Panc1 (cell line): Measurements from ENCODE around the gene FAM186B. TPM values are rescaled to one million over a fixed set of nuclear protein-coding genes. Genes with fewer than 3 reads are reported as not detected.
A peak's percentile ranks its signal among the peaks of the same experiment; 100 is the strongest.
"Not testable (repeated sequence)": the region's sequence is repeated elsewhere in the genome, so short reads cannot be mapped to it uniquely, and the experiment has no call there.

Source experiments
- ATAC-seq: fragments of 200-7000 bp; cut with Tn5 transposase; 2 replicates; pipeline ENCODE4 v1.9.1; 2020; ENCODE audit warnings: mild to moderate bottlenecking, moderate library complexity
- BruUV-seq: library from RNA; stranded (reverse); fragments of 400-500 nt; replicated peaks from 2 replicates; lab custom pipeline; 2021; lab: Mats Ljungman, UMichigan
- CTCF ChIA-PET: fragments of 300-600 bp; sonication (Branson Sonifier 250); formaldehyde crosslinking; loops from one replicate; lab custom pipeline; 2022; ENCODE audit warnings: antibody characterized with exemption; lab: Charles Lee
- POLR2A ChIA-PET: fragments of 300-600 bp; sonication (Branson Sonifier 250); formaldehyde crosslinking; loops from one replicate; lab custom pipeline; 2022; ENCODE audit warnings: antibody characterized with exemption; lab: Charles Lee
- DNase-seq: peaks from one replicate; pipeline ENCODE4 v3.0.0-alpha.2; 2010; ENCODE audit warnings: low read depth, low spot score
- H3K27ac ChIP-seq: 2 replicates; pipeline ENCODE4 v1.5.1; 2011; ENCODE audit warnings: mild to moderate bottlenecking, low read length, inconsistent platforms
- H3K27me3 ChIP-seq: fragments of 200-500 bp; sonication (Bioruptor generic); 2 replicates; pipeline ENCODE4 v1.6.0; 2014; ENCODE audit warnings: low read length, inconsistent platforms; ENCODE audit not compliant: control insufficient read depth, insufficient read depth
- H3K36me3 ChIP-seq: fragments of 200-500 bp; sonication (Bioruptor generic); 2 replicates; pipeline ENCODE4 v1.5.1; 2014; ENCODE audit warnings: inconsistent platforms, mild to moderate bottlenecking, low read length, moderate library complexity; ENCODE audit not compliant: control insufficient read depth, insufficient read depth
- H3K4me1 ChIP-seq: 2 replicates; pipeline ENCODE4 v1.5.1; 2011; ENCODE audit warnings: inconsistent platforms, mild to moderate bottlenecking, low read length, moderate library complexity; ENCODE audit not compliant: control insufficient read depth, insufficient read depth
- H3K4me3 ChIP-seq, 2 experiments: 2 replicates each; pipeline ENCODE4 v1.5.1; 2011 to 2012; ENCODE audit warnings: low read depth in 2 of 2, low read length in 2 of 2, mild to moderate bottlenecking in 2 of 2, inconsistent platforms in 1 of 2, moderate library complexity in 1 of 2
- H3K9me3 ChIP-seq: fragments of 200-500 bp; sonication (Bioruptor generic); 2 replicates; pipeline ENCODE4 v1.5.1; 2014; ENCODE audit warnings: low read depth, mild to moderate bottlenecking, inconsistent platforms, low read length, moderate library complexity; ENCODE audit not compliant: control insufficient read depth, insufficient read depth
- POLR2AphosphoS5 ChIP-seq: IDR thresholded peaks from 2 replicates; pipeline ENCODE4 v1.6.1; 2012; ENCODE audit warnings: mild to moderate bottlenecking, low read depth, low read length, moderate library complexity
- REST ChIP-seq, 2 experiments: IDR thresholded peaks; 2 replicates each; pipeline ENCODE4 v1.6.1; 2011 to 2012; ENCODE audit warnings: low read depth in 2 of 2, control low read depth in 1 of 2, low read length in 1 of 2, mild to moderate bottlenecking in 1 of 2, moderate library complexity in 1 of 2; ENCODE audit not compliant: insufficient read depth in 1 of 2
- SIN3A ChIP-seq: IDR thresholded peaks from 2 replicates; pipeline ENCODE4 v1.6.1; 2012; ENCODE audit warnings: low read depth, mild to moderate bottlenecking, low read length, moderate library complexity, borderline replicate concordance; ENCODE audit not compliant: insufficient read depth
- TCF7L2 ChIP-seq: IDR thresholded peaks from 2 replicates; pipeline ENCODE4 v1.6.1; 2011; ENCODE audit warnings: mild to moderate bottlenecking, low read depth, low read length, inconsistent platforms
- in situ Hi-C: cut with HindIII; loops from 2 replicates; pipeline ENCODE4 v1.10.0; 2016; ENCODE audit warnings: low sequenced_read_pairs, low pct_unique_long_range_greater_than_20kb
- intact Hi-C: fragments of 100-400 bp; cut with micrococcal nuclease; formaldehyde crosslinking; loops from one replicate; pipeline ENCODE4 v1.10.0; 2022; ENCODE audit not compliant: unreplicated experiment
- total RNA-seq: library from RNA; stranded (reverse); gene quantifications from one replicate; pipeline ENCODE4 v1.2.1, GENCODE V29; 2021; ENCODE audit not compliant: unreplicated experiment
- TF ChIP-seq, protein P1 (sequence below): fragments of 450-650 bp; IDR thresholded peaks from 2 replicates; pipeline ENCODE4 v1.5.1; 2017; ENCODE audit warnings: mild to moderate bottlenecking

Gene FAM186B
- total RNA-seq, 1 experiment from 2014 or later = 0.13 TPM

- intact Hi-C loops, BruUV-seq, H3K9me3 ChIP-seq, H3K27me3 ChIP-seq, in situ Hi-C loops, ATAC-seq, H3K4me3 ChIP-seq, H3K36me3 ChIP-seq, H3K4me1 ChIP-seq, DNase-seq, H3K27ac ChIP-seq: not testable (repeated sequence)
- ChIA-PET POLR2A (interaction anchor here (0.6 kb wide), 1 partner anchor 30 kb away, joined by 3 read pairs; no protein-coding TSS in a partner anchor), CTCF (interaction anchor here (0.6 kb wide), 3 partner anchors 12 to 146 kb away, joined by 3 to 8 read pairs (median 3); no protein-coding TSS in a partner anchor)
These were observed 5.3 kb upstream of the FAM186B start for GRCh38 chr12:49610785-49611184.

GRCh38 chr12:49609875-49610154 is 4.4 kb upstream of the FAM186B start:
- H3K4me3 ChIP-seq = no peak overlapping the region
- ChIA-PET POLR2A (no interaction called here), CTCF (interaction anchor here (0.7 kb wide), 1 partner anchor 73 kb away, joined by 7 read pairs; no protein-coding TSS in a partner anchor)
- H3K9me3 ChIP-seq = no peaks in the 10 kb centered on the region
- peak; percentile 68 for ATAC-seq
- intact Hi-C loops = no loop called here
- no peaks in the 10 kb centered on the region for H3K36me3 ChIP-seq
- H3K4me1 ChIP-seq = no peaks in the 10 kb centered on the region
- in situ Hi-C loops = no loop called here
- no peak for DNase-seq
- no TSS peak for BruUV-seq
- TF ChIP-seq, protein P1, sequence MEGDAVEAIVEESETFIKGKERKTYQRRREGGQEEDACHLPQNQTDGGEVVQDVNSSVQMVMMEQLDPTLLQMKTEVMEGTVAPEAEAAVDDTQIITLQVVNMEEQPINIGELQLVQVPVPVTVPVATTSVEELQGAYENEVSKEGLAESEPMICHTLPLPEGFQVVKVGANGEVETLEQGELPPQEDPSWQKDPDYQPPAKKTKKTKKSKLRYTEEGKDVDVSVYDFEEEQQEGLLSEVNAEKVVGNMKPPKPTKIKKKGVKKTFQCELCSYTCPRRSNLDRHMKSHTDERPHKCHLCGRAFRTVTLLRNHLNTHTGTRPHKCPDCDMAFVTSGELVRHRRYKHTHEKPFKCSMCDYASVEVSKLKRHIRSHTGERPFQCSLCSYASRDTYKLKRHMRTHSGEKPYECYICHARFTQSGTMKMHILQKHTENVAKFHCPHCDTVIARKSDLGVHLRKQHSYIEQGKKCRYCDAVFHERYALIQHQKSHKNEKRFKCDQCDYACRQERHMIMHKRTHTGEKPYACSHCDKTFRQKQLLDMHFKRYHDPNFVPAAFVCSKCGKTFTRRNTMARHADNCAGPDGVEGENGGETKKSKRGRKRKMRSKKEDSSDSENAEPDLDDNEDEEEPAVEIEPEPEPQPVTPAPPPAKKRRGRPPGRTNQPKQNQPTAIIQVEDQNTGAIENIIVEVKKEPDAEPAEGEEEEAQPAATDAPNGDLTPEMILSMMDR = no peak
- TF ChIP-seq SIN3A = no peak
- TF ChIP-seq REST (IDR thresholded peaks at IDR 0.05; ENCODE audit: insufficient read depth in 1 of 2, low read depth in 2 of 2, low read length in 1 of 2) = no peak
- no peak for TF ChIP-seq TCF7L2
- no peak for TF ChIP-seq POLR2AphosphoS5
- H3K27ac ChIP-seq = no peak overlapping the region
- no peaks in the 10 kb centered on the region for H3K27me3 ChIP-seq

DNA sequence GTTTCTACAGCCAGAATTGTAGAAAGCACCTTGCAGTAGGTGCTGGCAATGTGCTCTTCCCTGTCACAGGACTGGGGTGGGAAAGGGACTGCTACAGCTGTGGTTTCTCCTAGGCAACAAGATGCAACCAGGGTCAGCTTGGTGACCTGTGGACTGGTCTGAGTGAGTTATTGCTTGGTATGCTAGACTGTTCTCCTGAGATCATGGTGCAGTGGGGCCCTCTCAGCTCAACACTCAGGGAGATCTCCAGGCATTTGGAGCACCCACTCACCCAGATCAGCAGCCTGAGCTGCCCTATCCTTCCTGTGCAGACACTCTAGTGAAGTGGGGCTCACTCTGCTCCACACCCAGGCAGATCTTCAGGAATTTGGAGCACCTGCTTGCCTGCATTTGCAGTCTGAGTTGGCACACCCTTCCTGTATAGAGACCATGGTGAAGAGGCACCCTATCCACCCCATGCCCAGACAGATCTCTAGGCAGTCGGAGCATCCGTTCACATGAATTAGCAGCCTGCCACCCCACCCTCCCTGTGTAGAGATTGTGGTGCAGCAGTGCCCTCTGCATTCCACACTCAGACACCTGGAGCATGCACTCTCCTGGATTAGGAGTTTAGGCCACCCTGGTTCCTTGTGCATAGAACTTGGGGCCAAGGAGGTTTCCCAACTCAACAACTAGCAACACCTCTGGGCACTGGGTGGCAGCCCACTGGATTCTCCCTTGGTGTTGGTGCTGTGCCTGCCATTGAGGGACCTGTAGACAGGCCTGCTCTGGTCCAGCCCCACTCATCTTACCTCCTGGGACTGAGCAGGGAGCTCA is 3.8 kb upstream of the FAM186B start:
- no peaks in the 10 kb centered on the region for H3K36me3 ChIP-seq
- no peak for TF ChIP-seq SIN3A
- no peak for TF ChIP-seq TCF7L2
- TF ChIP-seq POLR2AphosphoS5 = no peak
- TF ChIP-seq REST (IDR thresholded peaks at IDR 0.05; ENCODE audit: insufficient read depth in 1 of 2, low read depth in 2 of 2, low read length in 1 of 2) = no peak
- TF ChIP-seq, protein P1 = no peak
- no peaks in the 10 kb centered on the region for H3K27me3 ChIP-seq
- no TSS peak for BruUV-seq
- H3K27ac ChIP-seq = no peak overlapping the region
- no peak overlapping the region for H3K4me3 ChIP-seq
- DNase-seq (no peak), ATAC-seq (peak; percentile 53)
- ChIA-PET POLR2A (interaction anchor here (0.6 kb wide), 1 partner anchor 357 kb away, joined by 6 read pairs; no protein-coding TSS in a partner anchor), CTCF (interaction anchor here (0.7 kb wide), 1 partner anchor 74 kb away, joined by 7 read pairs; no protein-coding TSS in a partner anchor)
- no peaks in the 10 kb centered on the region for H3K4me1 ChIP-seq
- intact Hi-C loops = no loop called here
- H3K9me3 ChIP-seq = no peaks in the 10 kb centered on the region
- in situ Hi-C loops = no loop called here
